Right atrium auricular region (tissue), 2 donors: ENCODE results near the gene IDH2. TPM values are rescaled to one million over a fixed set of nuclear protein-coding genes. Genes with fewer than 3 reads are reported as not detected.

Experiments used
- DNase-seq: peaks from one replicate; pipeline ENCODE4 v3.0.0-alpha.2; 2019; ENCODE audit warnings: low spot score
- H3K27ac ChIP-seq, 2 donors: fragments of 200-600 bp; sonication (generic); 1 replicate in 1 of 2; 2 replicates in 1 of 2; pipeline ENCODE4 v1.5.1; 2016 to 2019
- H3K27me3 ChIP-seq, 2 donors: fragments of 200-600 bp; sonication (generic); one replicate each; pipeline versions ENCODE4 v1.5.1 to v1.6.0; 2017 to 2019
- H3K36me3 ChIP-seq: fragments of 200-600 bp; sonication (generic); one replicate; pipeline ENCODE4 v1.5.1; 2016
- H3K4me1 ChIP-seq, 2 donors: fragments of 200-600 bp; sonication (generic); one replicate each; pipeline versions ENCODE4 v1.5.1 to v1.6.0; 2017 to 2019
- H3K4me3 ChIP-seq, 2 donors: fragments of 200-600 bp; sonication (generic); 1 replicate in 1 of 2; 2 replicates in 1 of 2; pipeline ENCODE4 v1.5.1; 2017 to 2019; ENCODE audit warnings: mild to moderate bottlenecking in 1 of 2, moderate library complexity in 1 of 2
- H3K9me3 ChIP-seq, 2 donors: fragments of 200-600 bp; sonication (generic); one replicate each; pipeline ENCODE4 v1.5.1; 2019
- CTCF ChIP-seq, 2 donors: fragments of 200-600 bp; sonication (generic); IDR thresholded peaks; one replicate each; pipeline ENCODE4 v1.5.1; 2019; ENCODE audit warnings: antibody characterized with exemption in 2 of 2
- total RNA-seq, 2 donors: library from RNA; depleted of rRNA; stranded (reverse); fragments of >200 nt; gene quantifications; one replicate each; pipeline ENCODE4 v1.1.0, GENCODE V29; 2016

The IDH2 gene
- total RNA-seq, 2 donors from 2014 or later = 119 to 249 TPM

DNA sequence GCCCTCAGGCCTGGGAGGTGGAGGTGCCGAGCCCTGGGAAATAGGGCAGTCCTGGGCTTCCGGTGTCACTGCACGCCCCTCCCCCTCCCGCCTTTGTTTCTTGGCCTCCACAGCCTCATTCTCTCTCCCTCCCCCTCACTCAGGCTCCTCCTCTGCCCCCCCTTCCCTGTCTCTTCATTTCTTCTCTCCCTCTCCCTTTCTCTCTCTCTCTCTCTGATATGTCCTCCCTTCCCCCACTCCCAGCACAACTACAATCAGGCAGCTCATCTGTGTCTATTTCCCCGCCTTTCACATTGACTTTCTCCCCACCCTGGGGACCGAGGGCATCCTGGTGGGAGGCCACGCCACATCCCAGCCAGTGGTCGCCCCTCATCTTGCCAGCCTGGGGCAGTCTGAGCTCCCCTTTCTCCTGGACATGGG lies 40.2 kb downstream of the IDH2 start:
- no peak overlapping the region for H3K4me3 ChIP-seq
- H3K9me3 ChIP-seq = no peaks in the 10 kb centered on the region
- peak overlapping the region in 1 of 2 donors; percentile 37 for H3K27ac ChIP-seq
- no peak for DNase-seq
- TF ChIP-seq CTCF (IDR thresholded peaks at IDR 0.05) = no peak
- H3K27me3 ChIP-seq = no peaks in the 10 kb centered on the region
- peaks cover 0 to 63% of the 10 kb centered on the region in 2 donors for H3K4me1 ChIP-seq
- H3K36me3 ChIP-seq = no peaks in the 10 kb centered on the region

- H3K27ac ChIP-seq = no peak overlapping the region
- H3K9me3 ChIP-seq = no peaks in the 10 kb centered on the region
- H3K4me1 ChIP-seq = peaks cover 0 to 63% of the 10 kb centered on the region in 2 donors
- H3K27me3 ChIP-seq = no peaks in the 10 kb centered on the region
- no peak overlapping the region for H3K4me3 ChIP-seq
- TF ChIP-seq CTCF (IDR thresholded peaks at IDR 0.05) = no peak
- DNase-seq = no peak
- no peaks in the 10 kb centered on the region for H3K36me3 ChIP-seq
Measured at GRCh38 chr15:90060797-90061196, 41.5 kb downstream of the IDH2 start.

- no peaks in the 10 kb centered on the region for H3K27me3 ChIP-seq
- H3K4me3 ChIP-seq = no peak overlapping the region
- no peak for TF ChIP-seq CTCF (IDR thresholded peaks at IDR 0.05)
- H3K9me3 ChIP-seq = no peaks in the 10 kb centered on the region
- no peak for DNase-seq
- H3K4me1 ChIP-seq = peaks cover 0 to 56% of the 10 kb centered on the region in 2 donors
- H3K27ac ChIP-seq = peak overlapping the region; percentile 17 to 31
- no peaks in the 10 kb centered on the region for H3K36me3 ChIP-seq
Measured at GRCh38 chr15:90059208-90059985, 42.9 kb downstream of the IDH2 start.

DNA sequence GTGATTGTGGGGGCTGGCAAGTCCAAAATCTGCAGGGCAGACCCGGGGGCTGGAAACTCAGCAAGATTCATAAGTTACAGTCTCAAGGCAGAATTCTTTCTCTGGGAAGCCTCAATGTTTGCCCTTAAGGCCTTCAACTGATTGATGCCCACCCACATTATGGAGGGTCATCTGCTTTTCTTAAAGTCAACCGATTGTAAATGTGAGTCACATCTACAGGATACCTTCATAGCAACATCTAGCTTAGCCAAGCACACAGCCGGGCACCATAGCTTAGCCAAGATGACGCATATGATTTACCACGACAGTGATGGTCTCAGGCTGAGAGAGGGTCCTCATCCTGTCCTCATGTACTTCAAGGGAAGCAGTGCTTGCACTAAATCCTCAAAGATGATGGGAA lies 43.5 kb downstream of the IDH2 start:
- no peak overlapping the region for H3K4me3 ChIP-seq
- no peak for TF ChIP-seq CTCF (IDR thresholded peaks at IDR 0.05)
- peak overlapping the region; percentile 17 to 31 for H3K27ac ChIP-seq
- no peaks in the 10 kb centered on the region for H3K27me3 ChIP-seq
- no peak for DNase-seq
- peaks cover 0 to 53% of the 10 kb centered on the region in 2 donors for H3K4me1 ChIP-seq
- no peaks in the 10 kb centered on the region for H3K9me3 ChIP-seq
- H3K36me3 ChIP-seq = no peaks in the 10 kb centered on the region

GRCh38 chr15:90058308-90058707 lies 44.0 kb downstream of the IDH2 start:
- H3K4me1 ChIP-seq = peaks cover 0 to 49% of the 10 kb centered on the region in 2 donors
- DNase-seq = no peak
- no peak overlapping the region for H3K27ac ChIP-seq

More at GRCh38 chr15:90058308-90058707, 44.0 kb downstream of the IDH2 start:
- no peak overlapping the region for H3K4me3 ChIP-seq
- no peaks in the 10 kb centered on the region for H3K9me3 ChIP-seq
- no peak for TF ChIP-seq CTCF (IDR thresholded peaks at IDR 0.05)
- H3K27me3 ChIP-seq = no peaks in the 10 kb centered on the region
- H3K36me3 ChIP-seq = no peaks in the 10 kb centered on the region
